GM12872 (cell line): ENCODE data around the gene MAN1B1.

Experiments used
- CTCF ChIP-seq: IDR thresholded peaks from 3 replicates; pipeline ENCODE4 v1.5.1; 2011; ENCODE audit warnings: low read depth, mild to moderate bottlenecking, low read length, moderate library complexity; ENCODE audit not compliant: insufficient read depth

MAN1B1 gene

GRCh38 chr9:137130176-137130755, 43.5 kb downstream of the MAN1B1 start:
- no peak for TF ChIP-seq CTCF

- TF ChIP-seq CTCF, result no peak
Measured at GRCh38 chr9:137134191-137134590, 47.4 kb downstream of the MAN1B1 start.

GRCh38 chr9:137136261-137136880, 49.6 kb downstream of the MAN1B1 start:
- TF ChIP-seq CTCF, result no peak

- TF ChIP-seq CTCF, result no peak
Measured at GRCh38 chr9:137136881-137137607, 50.3 kb downstream of the MAN1B1 start.

- no peak for TF ChIP-seq CTCF
Measured at GRCh38 chr9:137138058-137138721, 51.4 kb downstream of the MAN1B1 start.

GRCh38 chr9:137138722-137139467, 52.1 kb downstream of the MAN1B1 start, which contains the start of gene GRIN1:
Gene GRIN1 (plus strand): TSS chr9:137139154. CDS start chr9:137139487, 333 bp downstream.
- no peak for TF ChIP-seq CTCF
